Measurements from ENCODE around the gene RHOXF2. TPM values are rescaled to one million over a fixed set of nuclear protein-coding genes. Genes with fewer than 3 reads are reported as not detected.

The RHOXF2 gene
- total RNA-seq, 6 donors from 2014 or later: 0.10 to 0.29 TPM; not detected in 4

- Histone ChIP-seq H3K4me3 (no peak overlapping the region), H3K27ac (no peak overlapping the region), H3K27me3 (no peaks in the 10 kb centered on the region), H3K36me3 (no peaks in the 10 kb centered on the region), H3K9me3 (no peaks in the 10 kb centered on the region), H3K4me1 (no peaks in the 10 kb centered on the region)
- ATAC-seq (ENCODE audit: low FRiP score in 2 of 2) (no peak), DNase-seq (no peak)
- 78 to 96% methylated on average over 11 of the region's 11 CpGs for WGBS, 2 donors
- TF ChIP-seq EP300 (IDR thresholded peaks at IDR 0.05) (no peak), POLR2AphosphoS5 (IDR thresholded peaks at IDR 0.05) (no peak), POLR2A (IDR thresholded peaks at IDR 0.05) (no peak), CTCF (IDR thresholded peaks at IDR 0.05) (no peak)
Measured at GRCh38 chrX:120200851-120201250, 42.4 kb downstream of the RHOXF2 start.

GRCh38 chrX:120205816-120206753, 47.7 kb downstream of the RHOXF2 start:
- H3K27ac ChIP-seq: no peak overlapping the region
- 81 to 84% methylated on average over 5 to 12 of the region's 12 CpGs for WGBS, 2 donors
- H3K36me3 ChIP-seq: no peaks in the 10 kb centered on the region
- H3K27me3 ChIP-seq: no peaks in the 10 kb centered on the region
- H3K4me1 ChIP-seq: no peaks in the 10 kb centered on the region
- no peaks in the 10 kb centered on the region for H3K9me3 ChIP-seq
- TF ChIP-seq POLR2A (IDR thresholded peaks at IDR 0.05) (no peak), POLR2AphosphoS5 (IDR thresholded peaks at IDR 0.05) (no peak), CTCF (IDR thresholded peaks at IDR 0.05) (no peak), EP300 (IDR thresholded peaks at IDR 0.05) (no peak)
- peak in 1 of 2 donors; percentile 28 for ATAC-seq (ENCODE audit: low FRiP score in 2 of 2)
- no peak for DNase-seq
- H3K4me3 ChIP-seq: no peak overlapping the region

GRCh38 chrX:120207009-120207605, 48.7 kb downstream of the RHOXF2 start:
- Histone ChIP-seq H3K4me3 (no peak overlapping the region), H3K9me3 (no peaks in the 10 kb centered on the region), H3K4me1 (no peaks in the 10 kb centered on the region), H3K27ac (no peak overlapping the region), H3K36me3 (no peaks in the 10 kb centered on the region), H3K27me3 (no peaks in the 10 kb centered on the region)
- TF ChIP-seq POLR2A (IDR thresholded peaks at IDR 0.05) (no peak), EP300 (IDR thresholded peaks at IDR 0.05) (no peak), CTCF (IDR thresholded peaks at IDR 0.05) (no peak), POLR2AphosphoS5 (IDR thresholded peaks at IDR 0.05) (no peak)
- DNase-seq: no peak
- ATAC-seq (ENCODE audit: low FRiP score in 2 of 2): no peak
- WGBS, 2 donors: 80% methylated on average over 8 of the region's 8 CpGs; no CpG with 5 or more reads in 1 of the 2 donors

- Histone ChIP-seq H3K36me3 (no peaks in the 10 kb centered on the region), H3K27me3 (no peaks in the 10 kb centered on the region), H3K9me3 (no peaks in the 10 kb centered on the region), H3K4me3 (no peak overlapping the region), H3K27ac (no peak overlapping the region), H3K4me1 (no peaks in the 10 kb centered on the region)
- peak in 1 of 2 donors; percentile 40 for DNase-seq
- WGBS, 2 donors: 24 to 27% methylated on average over 7 to 8 of the region's 8 CpGs
- peak; percentile 20 to 72 (median 56) for TF ChIP-seq CTCF (IDR thresholded peaks at IDR 0.05)
- no peak for TF ChIP-seq EP300 (IDR thresholded peaks at IDR 0.05)
- ATAC-seq (ENCODE audit: low FRiP score in 2 of 2): peak; percentile 78 to 79
Measured at GRCh38 chrX:120213438-120214265, 55.2 kb downstream of the RHOXF2 start.

Other genes starting within 250 kb of the RHOXF2 start
- 10 to 100 TPM in 1 of 6 donors, 1 to 10 TPM in 5; 5.8 to 14.7 (median 7.7) TPM for gene NKAP, start 214.9 kb upstream of the RHOXF2 start, total RNA-seq
- gene RHOXF2B, start 80.9 kb upstream of the RHOXF2 start, total RNA-seq: not detected
- 1 to 10 TPM in 2 of 6 donors, under 1 TPM in 2, not detected in 2; 0.47 to 3.1 (median 1.5) TPM for gene RHOXF1, start 42.7 kb upstream of the RHOXF2 start, total RNA-seq
- 10 to 100 TPM in 4 of 6 donors, 1 to 10 TPM in 2; 5.0 to 18.6 (median 12.6) TPM for gene ZBTB33, start 92.2 kb downstream of the RHOXF2 start, total RNA-seq
- 1 to 10 TPM; 1.0 to 3.3 (median 1.6) TPM for gene TMEM255A, start 152.8 kb downstream of the RHOXF2 start, total RNA-seq
- not detected for gene ATP1B4, start 203.5 kb downstream of the RHOXF2 start, total RNA-seq